Spleen (tissue), 11 donors: ENCODE results near the gene NYAP2. TPM values are rescaled to one million over a fixed set of nuclear protein-coding genes. Genes with fewer than 3 reads are reported as not detected.

Experiments used
- DNase-seq: peaks from one replicate; pipeline ENCODE4 v3.0.0-alpha.2; 2020
- H3K27ac ChIP-seq, 8 donors: fragments of 200-600 bp; sonication (generic) in 7 of 8; 1 replicate in 4 of 8; 2 replicates in 4 of 8; pipeline versions ENCODE4 v1.5.0 to v1.8.0; 2016 to 2021; ENCODE audit warnings: inconsistent platforms in 4 of 8, mild to moderate bottlenecking in 4 of 8, moderate library complexity in 1 of 8
- H3K27me3 ChIP-seq, 7 donors: fragments of 200-600 bp; sonication (generic) in 6 of 7; replicated peaks in 1 of 7; 1 replicate in 4 of 7; 2 replicates in 3 of 7; pipeline versions ENCODE4 v1.5.0 to v1.8.0; 2016 to 2021; ENCODE audit warnings: inconsistent platforms in 3 of 7, mild to moderate bottlenecking in 1 of 7
- H3K36me3 ChIP-seq, 6 donors: fragments of 200-600 bp; sonication (generic) in 5 of 6; 1 replicate in 4 of 6; 2 replicates in 2 of 6; pipeline versions ENCODE4 v1.5.0 to v1.8.0; 2016 to 2021; ENCODE audit warnings: inconsistent platforms in 2 of 6
- H3K4me1 ChIP-seq, 6 donors: fragments of 200-600 bp; sonication (generic) in 5 of 6; 1 replicate in 3 of 6; 2 replicates in 3 of 6; pipeline versions ENCODE4 v1.5.0 to v1.8.0; 2016 to 2021; ENCODE audit warnings: inconsistent platforms in 3 of 6
- H3K4me3 ChIP-seq, 8 donors: fragments of 200-600 bp; sonication (generic) in 7 of 8; 1 replicate in 4 of 8; 2 replicates in 4 of 8; pipeline versions ENCODE4 v1.5.0 to v1.8.0; 2016 to 2021; ENCODE audit warnings: inconsistent platforms in 4 of 8, mild to moderate bottlenecking in 4 of 8, moderate library complexity in 2 of 8
- H3K9me3 ChIP-seq, 8 donors: fragments of 200-600 bp; sonication (generic) in 7 of 8; 1 replicate in 4 of 8; 2 replicates in 4 of 8; pipeline versions ENCODE4 v1.5.0 to v1.8.0; 2016 to 2021; ENCODE audit warnings: inconsistent platforms in 4 of 8
- POLR2A ChIP-seq, 3 donors: fragments of 450-650 bp; IDR thresholded peaks; one replicate each; pipeline ENCODE4 v1.5.1; 2017; ENCODE audit warnings: antibody characterized with exemption in 3 of 3, mild to moderate bottlenecking in 1 of 3
- POLR2AphosphoS5 ChIP-seq, 3 donors: sonication (generic); formaldehyde crosslinking; IDR thresholded peaks; one replicate each; pipeline ENCODE4 v1.5.1; 2017; ENCODE audit warnings: antibody characterized with exemption in 3 of 3
- WGBS, 5 donors: extraction: QIAGEN DNeasy Blood & Tissue Kit in 3 of 5; methylation state at CpG; one replicate each; pipeline versions ENCODE4 v1.1.5 to v1.1.7; 2013 to 2018; 5-methylcytosine and 5-hydroxymethylcytosine counted together
- intact Hi-C: fragments of 100-400 bp; cut with DNase I; formaldehyde crosslinking; loops from one replicate; pipeline ENCODE4 v1.15.0; 2023; ENCODE audit warnings: low total_unique reads
- polyA plus RNA-seq, 3 donors: library from polyadenylated mRNA; stranded (reverse); fragments of 200-250 nt; gene quantifications; one replicate each; pipeline ENCODE4 v1.2.1, GENCODE V29; 2013
- total RNA-seq, 7 donors: library from RNA; depleted of rRNA in 3 of 7; stranded (reverse); fragments of >200 nt in 3 of 7; fragmentation: NEBNext Ultra II Directional in 4 of 7; extraction: Animal tissue kit (Norgen Biotek cat#: 25700) in 4 of 7; gene quantifications; one replicate each; pipeline versions ENCODE4 v1.1.0 to v1.2.1, GENCODE V29; 2016 to 2021
- TF ChIP-seq, protein P1 (sequence below), 11 experiments: fragments of 200-600 bp in 7 of 11; fragments of 450-650 bp in 4 of 11; sonication (generic) in 4 of 11; IDR thresholded peaks in 8 of 11; conservative IDR thresholded peaks in 3 of 11; 1 replicate in 7 of 11; 2 replicates in 4 of 11; pipeline versions ENCODE4 v1.4.0 to v1.8.0; 2016 to 2021; ENCODE audit warnings: antibody characterized with exemption in 11 of 11, inconsistent platforms in 4 of 11, mild to moderate bottlenecking in 1 of 11
- donor health status: healthy with polysubstance abuse.
- donor health status: DM: no; HTN: no; CAD: no; lungs with moderate emphysema.
- donor health status: DM: no; HTN: no; CAD: no.
- donor health status: Bipolar disorder and iron deficiency.
- donor health status: healthy.
- donor health status: DM: no; HTN: no; CAD: no.
- donor health status: DM: yes; HTN: yes; CAD: no.

Gene NYAP2
- total and polyA plus RNA-seq, 10 donors: 0.06 to 0.33 (median 0.16) TPM; not detected in 1

DNA sequence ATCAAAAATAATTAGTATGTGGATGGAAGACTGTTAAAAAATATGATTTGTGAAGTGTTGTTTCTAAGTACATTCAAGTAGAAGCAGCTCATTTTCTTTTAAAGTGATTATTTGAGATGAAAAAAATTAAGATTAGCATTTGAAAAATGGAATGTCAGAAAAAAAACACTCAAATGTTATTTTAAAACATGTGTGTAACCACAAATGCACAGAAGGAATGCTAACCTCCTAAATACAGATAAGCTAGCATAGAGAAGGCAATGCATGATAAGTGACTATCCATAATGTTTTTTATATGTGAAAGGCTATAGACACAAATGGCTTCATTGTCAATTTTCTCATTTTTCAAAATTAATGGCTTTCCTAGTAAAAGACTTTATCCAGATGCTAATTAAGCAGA, 198.9 kb downstream of the NYAP2 start:
- Histone ChIP-seq H3K27me3 (no peaks in the 10 kb centered on the region), H3K9me3 (peaks cover 0 to 12% (median 3%) of the 10 kb centered on the region in 8 donors), H3K4me3 (no peak overlapping the region), H3K27ac (no peak overlapping the region), H3K36me3 (no peaks in the 10 kb centered on the region), H3K4me1 (no peaks in the 10 kb centered on the region)
- DNase-seq: no peak
- TF ChIP-seq POLR2A (IDR thresholded peaks at IDR 0.05) (no peak), POLR2AphosphoS5 (IDR thresholded peaks at IDR 0.05) (no peak)
- TF ChIP-seq, protein P1, sequence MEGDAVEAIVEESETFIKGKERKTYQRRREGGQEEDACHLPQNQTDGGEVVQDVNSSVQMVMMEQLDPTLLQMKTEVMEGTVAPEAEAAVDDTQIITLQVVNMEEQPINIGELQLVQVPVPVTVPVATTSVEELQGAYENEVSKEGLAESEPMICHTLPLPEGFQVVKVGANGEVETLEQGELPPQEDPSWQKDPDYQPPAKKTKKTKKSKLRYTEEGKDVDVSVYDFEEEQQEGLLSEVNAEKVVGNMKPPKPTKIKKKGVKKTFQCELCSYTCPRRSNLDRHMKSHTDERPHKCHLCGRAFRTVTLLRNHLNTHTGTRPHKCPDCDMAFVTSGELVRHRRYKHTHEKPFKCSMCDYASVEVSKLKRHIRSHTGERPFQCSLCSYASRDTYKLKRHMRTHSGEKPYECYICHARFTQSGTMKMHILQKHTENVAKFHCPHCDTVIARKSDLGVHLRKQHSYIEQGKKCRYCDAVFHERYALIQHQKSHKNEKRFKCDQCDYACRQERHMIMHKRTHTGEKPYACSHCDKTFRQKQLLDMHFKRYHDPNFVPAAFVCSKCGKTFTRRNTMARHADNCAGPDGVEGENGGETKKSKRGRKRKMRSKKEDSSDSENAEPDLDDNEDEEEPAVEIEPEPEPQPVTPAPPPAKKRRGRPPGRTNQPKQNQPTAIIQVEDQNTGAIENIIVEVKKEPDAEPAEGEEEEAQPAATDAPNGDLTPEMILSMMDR (IDR thresholded peaks at IDR 0.05 in 8 of 11, conservative IDR thresholded peaks at IDR 0.05 in 3 of 11): no peak
- intact Hi-C loops: no loop called here

DNA sequence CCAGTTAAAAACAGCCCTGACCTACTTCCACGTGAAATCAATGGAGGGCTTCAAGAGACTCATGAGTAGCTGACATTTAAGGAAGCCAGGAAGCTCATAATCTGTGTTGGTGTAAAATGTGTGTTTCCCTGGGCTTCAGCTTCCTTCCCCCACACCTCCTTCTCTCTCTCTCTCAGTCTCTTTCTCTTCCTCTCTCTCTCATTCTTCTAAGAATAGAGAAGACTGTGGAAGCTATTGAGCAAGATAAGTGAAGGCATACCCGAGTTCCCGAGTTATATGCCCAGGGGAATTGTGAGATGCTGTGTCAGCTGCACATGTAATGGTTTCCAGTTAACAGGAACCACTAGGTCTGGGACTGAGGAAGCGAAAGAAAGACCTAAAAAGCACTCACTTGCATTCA, 199.4 kb downstream of the NYAP2 start:
- H3K27ac ChIP-seq: no peak overlapping the region
- no peaks in the 10 kb centered on the region for H3K36me3 ChIP-seq
- 39 to 54% (median 49%) methylated on average over 4 of the region's 4 CpGs for WGBS, 5 donors
- no peak overlapping the region for H3K4me3 ChIP-seq
- H3K27me3 ChIP-seq: no peaks in the 10 kb centered on the region
- no peak for TF ChIP-seq POLR2AphosphoS5 (IDR thresholded peaks at IDR 0.05)
- TF ChIP-seq POLR2A (IDR thresholded peaks at IDR 0.05): no peak
- TF ChIP-seq, protein P1 (IDR thresholded peaks at IDR 0.05 in 8 of 11, conservative IDR thresholded peaks at IDR 0.05 in 3 of 11): no peak
- DNase-seq: no peak
- intact Hi-C loops: no loop called here
- H3K4me1 ChIP-seq: no peaks in the 10 kb centered on the region
- H3K9me3 ChIP-seq: peaks cover 0 to 12% (median 3%) of the 10 kb centered on the region in 8 donors

DNA sequence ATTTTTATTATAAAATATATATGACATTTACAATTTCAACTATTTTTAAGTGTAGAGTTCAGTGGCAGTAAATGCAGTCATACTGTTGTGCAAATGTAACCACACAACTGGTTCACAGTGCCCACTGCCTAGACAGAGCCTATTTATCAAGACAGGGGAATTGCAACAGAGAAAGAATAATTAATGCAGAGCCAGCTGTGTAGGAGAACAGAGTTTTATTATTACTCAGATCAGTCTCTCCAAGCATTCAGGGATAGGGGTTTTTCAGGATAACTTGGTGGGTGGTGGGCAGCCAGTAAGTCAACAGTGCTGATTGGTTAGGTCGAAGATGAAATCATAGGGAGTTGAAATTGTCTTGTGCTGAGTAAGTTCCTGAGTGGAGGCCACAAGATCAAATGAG, 200.3 kb downstream of the NYAP2 start:
- Histone ChIP-seq H3K36me3 (no peaks in the 10 kb centered on the region), H3K4me3 (no peak overlapping the region), H3K9me3 (peaks cover 0 to 12% (median 3%) of the 10 kb centered on the region in 8 donors), H3K27ac (no peak overlapping the region), H3K4me1 (no peaks in the 10 kb centered on the region), H3K27me3 (no peaks in the 10 kb centered on the region)
- no peak for DNase-seq
- intact Hi-C loops: no loop called here
- WGBS, 5 donors: 62 to 80% (median 67%) methylated on average over 1 of the region's 1 CpG
- TF ChIP-seq POLR2A (IDR thresholded peaks at IDR 0.05) (no peak), POLR2AphosphoS5 (IDR thresholded peaks at IDR 0.05) (no peak)
- TF ChIP-seq, protein P1 (IDR thresholded peaks at IDR 0.05 in 8 of 11, conservative IDR thresholded peaks at IDR 0.05 in 3 of 11): no peak

DNA sequence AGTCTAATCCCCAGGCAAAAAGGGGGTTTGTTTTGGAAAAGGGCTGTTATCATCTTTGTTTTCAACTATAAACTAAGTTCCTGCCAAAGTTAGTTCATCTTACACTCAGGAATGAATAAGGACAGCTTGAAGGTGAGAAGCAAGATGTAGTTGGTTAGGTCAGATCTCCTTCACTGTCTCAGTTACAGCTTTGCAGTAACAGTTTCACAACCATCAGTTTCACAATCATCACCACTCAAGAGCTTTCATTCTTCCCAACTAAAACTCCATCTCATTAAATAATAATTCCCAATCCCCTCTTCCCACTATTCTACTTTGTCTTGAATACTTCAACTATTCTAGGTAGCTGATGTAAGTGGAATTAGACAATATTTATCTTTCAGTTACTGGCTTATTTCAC, 200.9 kb downstream of the NYAP2 start:
- DNase-seq: no peak
- Histone ChIP-seq H3K4me1 (no peaks in the 10 kb centered on the region), H3K36me3 (no peaks in the 10 kb centered on the region), H3K27me3 (no peaks in the 10 kb centered on the region), H3K27ac (no peak overlapping the region), H3K9me3 (peaks cover 0 to 12% (median 3%) of the 10 kb centered on the region in 8 donors), H3K4me3 (no peak overlapping the region)
- intact Hi-C loops: no loop called here
- TF ChIP-seq, protein P1 (IDR thresholded peaks at IDR 0.05 in 8 of 11, conservative IDR thresholded peaks at IDR 0.05 in 3 of 11): no peak
- no peak for TF ChIP-seq POLR2AphosphoS5 (IDR thresholded peaks at IDR 0.05)
- TF ChIP-seq POLR2A (IDR thresholded peaks at IDR 0.05): no peak
